GM18858 (cell line): ENCODE measurements around the gene DHX34.

ENCODE experiments used
- ATAC-seq: cut with Tn5 transposase; IDR thresholded peaks from one replicate; pipeline ENCODE4 v1.9.1; 2021; ENCODE audit not compliant: unreplicated experiment

DHX34 gene

GRCh38 chr19:47415953-47416642 lies 67.0 kb downstream of the DHX34 start:
- no peak for ATAC-seq

GRCh38 chr19:47416643-47416985 lies 67.5 kb downstream of the DHX34 start:
- ATAC-seq: no peak

GRCh38 chr19:47417107-47417745 lies 68.1 kb downstream of the DHX34 start:
- ATAC-seq: no peak

- ATAC-seq: no peak
These were observed 68.9 kb downstream of the DHX34 start for GRCh38 chr19:47417746-47418691.

- no peak for ATAC-seq
These were observed 69.5 kb downstream of the DHX34 start for GRCh38 chr19:47418692-47419029.

- ATAC-seq: no peak
These were observed 70.1 kb downstream of the DHX34 start, which contains the start of gene MEIS3 for GRCh38 chr19:47419030-47419783. MEIS3 (minus strand) TSS chr19:47419527; CDS start chr19:47419081, 446 bp downstream.

- ATAC-seq: no peak
These were observed 70.7 kb downstream of the DHX34 start for GRCh38 chr19:47419789-47420188.

DNA sequence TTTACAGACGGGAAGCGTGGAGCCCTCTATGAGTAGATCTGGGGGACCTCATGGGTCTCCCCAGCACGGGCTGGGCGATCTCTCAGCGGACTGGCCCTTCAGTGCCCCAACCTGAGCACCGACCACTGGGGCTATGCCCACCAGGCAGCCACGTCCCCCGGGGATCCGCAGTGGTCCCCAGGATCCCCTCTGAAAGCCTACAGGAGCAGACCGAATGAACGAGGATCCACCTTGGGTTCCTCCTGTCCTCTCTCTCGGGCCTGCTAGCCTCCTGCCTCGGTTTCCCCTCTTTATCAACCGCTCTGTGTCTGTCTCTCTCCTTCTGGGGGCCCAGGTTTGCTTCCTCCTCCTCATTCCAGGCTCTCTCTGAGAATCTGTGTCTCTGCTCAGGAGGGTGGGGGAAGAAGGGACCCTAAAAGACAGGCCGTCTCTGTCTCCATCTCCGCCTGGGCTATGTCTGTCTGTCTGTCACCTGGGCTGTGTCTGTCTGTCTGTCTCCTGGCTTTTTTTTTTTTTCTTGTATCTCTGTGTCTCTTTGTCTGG lies 72.2 kb downstream of the DHX34 start:
- ATAC-seq: no peak

GRCh38 chr19:47421844-47422395 lies 72.8 kb downstream of the DHX34 start:
- ATAC-seq: no peak

DNA sequence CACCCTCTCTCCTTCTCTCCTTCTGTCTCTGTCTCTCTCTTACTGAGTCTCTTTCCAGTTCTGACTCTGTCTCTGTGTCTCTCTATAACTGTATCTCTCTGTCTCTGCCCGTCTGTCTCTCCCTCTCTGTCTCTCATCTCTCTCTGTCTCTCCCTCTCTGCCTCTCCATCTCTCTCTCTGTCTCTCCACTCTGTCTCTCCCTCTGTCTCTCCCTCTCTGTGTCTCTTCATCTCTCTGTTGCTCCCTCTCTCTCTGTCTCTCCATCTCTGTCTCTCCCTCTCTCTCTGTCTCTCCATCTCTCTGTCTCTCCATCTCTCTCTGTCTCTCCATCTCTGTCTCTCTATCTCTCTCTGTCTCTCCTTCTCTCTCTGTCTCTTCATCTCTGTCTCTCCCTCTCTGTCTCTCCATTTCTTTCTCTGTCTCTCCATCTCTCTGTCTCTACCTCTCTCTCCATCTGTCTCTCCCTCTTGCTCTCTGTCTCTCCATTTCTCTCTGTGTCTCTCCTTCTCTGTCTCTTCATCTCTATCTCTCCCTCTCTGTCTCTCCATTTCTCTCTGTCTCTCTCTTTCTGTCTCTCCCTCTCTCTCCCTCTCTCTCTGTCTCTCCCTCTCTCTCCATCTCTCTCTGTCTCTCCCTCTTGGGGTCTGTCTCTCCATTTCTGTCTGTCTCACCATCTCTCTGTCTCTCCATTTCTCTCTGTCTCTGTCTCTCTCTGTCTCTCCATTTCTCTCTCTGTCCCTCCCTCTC lies 73.5 kb downstream of the DHX34 start:
- ATAC-seq: no peak

DNA sequence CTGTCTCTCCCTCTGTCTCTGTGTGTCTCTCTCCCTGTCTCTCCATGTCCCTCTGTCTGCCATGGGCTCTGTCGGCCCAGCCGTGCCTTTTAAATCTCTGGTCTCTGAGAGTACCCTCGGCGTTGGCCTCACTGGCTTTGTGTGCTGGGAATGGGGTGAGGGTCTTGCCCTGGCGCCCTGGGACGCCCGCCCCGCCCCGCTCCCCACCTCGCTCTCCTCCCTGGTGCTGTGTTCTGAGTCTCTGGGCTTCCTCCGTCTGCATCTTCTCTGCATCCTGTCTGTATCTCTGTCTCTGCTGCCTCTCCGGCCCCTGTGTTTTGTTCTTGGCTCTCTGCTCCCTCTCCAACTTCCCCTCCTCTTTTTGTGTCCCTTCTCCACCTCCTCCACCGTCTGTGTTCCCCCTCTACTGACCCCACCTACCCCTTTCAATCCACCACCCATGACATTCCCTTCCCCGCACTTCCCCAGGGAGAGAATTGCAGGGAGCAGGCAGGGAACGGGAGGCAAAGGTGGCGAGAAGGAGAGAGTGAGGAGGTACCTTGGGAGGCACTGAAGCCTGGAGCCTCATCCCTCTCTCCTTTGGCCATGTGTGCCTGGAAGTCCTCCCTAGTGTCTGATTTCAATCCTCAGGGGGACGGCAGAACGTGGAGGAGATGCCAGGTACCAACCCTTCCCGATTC lies 74.2 kb downstream of the DHX34 start:
- no peak for ATAC-seq

- ATAC-seq: no peak
These were observed 78.4 kb downstream of the DHX34 start for GRCh38 chr19:47427241-47428176.

DNA sequence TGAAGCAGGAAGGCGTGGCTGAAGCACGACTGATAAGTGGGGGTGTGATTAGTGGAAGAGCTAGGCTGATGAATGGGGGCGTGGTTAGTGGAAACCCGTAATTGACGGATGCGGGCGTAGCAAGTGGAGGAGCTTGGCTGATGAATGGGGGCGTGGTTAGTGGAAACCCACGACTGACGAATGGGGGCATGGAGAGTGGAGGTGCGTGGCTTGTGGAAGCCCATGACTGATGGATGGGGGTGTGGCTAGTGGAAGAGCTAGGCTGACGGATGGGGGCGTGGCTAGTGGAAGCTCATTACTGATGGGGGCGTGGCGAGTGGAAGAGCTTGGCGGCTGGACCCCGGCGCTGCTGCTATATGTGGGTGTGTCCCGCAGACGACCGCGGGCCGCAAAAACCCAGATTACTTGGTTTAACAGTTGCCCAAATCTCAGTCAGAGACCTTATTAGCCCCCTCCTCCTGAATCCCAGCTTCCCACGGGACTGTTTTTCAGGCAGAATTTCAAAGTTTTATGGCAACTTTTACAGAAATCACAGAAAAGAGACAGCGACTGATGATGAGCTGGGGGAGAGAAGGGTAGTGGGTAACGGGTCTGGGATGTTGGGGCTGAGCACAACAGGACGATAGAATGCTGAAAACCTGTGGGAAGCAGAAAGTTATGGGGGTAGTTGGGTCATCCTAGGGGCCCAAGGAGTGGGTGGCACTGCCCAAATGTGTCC lies 79.2 kb downstream of the DHX34 start:
- no peak for ATAC-seq

GRCh38 chr19:47429140-47429793 lies 80.2 kb downstream of the DHX34 start:
- no peak for ATAC-seq

DNA sequence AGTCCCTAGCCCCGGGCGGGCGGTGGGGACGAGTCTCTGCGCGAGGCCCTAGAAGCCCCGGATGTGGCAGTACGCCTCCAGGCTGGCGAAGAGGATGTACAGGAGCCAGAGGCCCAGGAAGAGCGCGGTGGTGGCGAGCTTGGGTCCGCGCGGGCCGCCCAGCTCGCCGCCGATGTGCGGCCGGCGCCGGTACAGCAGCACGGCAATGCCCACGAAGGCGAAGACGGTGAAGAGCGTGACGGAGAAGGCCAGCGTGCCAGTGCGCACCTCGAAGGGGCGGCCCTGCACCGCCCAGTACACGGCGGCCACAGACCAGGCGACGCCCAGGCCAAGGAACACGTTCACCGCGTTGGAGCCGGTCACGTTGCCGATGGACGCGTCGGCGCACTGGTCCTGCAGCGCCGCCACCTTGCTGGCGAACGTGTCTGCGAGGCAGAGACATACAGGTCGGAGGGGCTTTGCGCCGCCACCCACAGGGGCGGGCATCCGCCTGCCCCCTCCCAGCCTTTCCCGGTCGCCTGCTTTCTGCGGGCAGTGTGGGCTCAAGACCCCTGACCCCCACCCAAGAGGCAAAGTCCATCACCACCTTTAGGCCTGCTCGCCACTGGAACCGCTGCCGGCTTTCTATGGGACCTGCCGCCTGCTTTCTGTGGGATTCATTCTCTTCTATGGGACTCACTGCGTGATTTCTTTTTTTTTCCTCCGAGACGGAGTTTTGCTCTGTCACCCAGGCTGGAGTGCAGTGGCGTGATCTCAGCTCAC lies 81.1 kb downstream of the DHX34 start:
- ATAC-seq: no peak

- no peak for ATAC-seq
These were observed 83.0 kb downstream of the DHX34 start for GRCh38 chr19:47432091-47432490.
